ENCODE results near the gene MEN1. TPM values are rescaled to one million over a fixed set of nuclear protein-coding genes. Genes with fewer than 3 reads are reported as not detected.
A peak's percentile ranks its signal among the peaks of the same experiment; 100 is the strongest.

Gene MEN1
- total and polyA plus RNA-seq, 9 of the 15 experiments (the other 6 are each of a cell fraction or from before 2014, with no cell fraction given) = 3.4 to 57.2 (median 19.3) TPM

DNA sequence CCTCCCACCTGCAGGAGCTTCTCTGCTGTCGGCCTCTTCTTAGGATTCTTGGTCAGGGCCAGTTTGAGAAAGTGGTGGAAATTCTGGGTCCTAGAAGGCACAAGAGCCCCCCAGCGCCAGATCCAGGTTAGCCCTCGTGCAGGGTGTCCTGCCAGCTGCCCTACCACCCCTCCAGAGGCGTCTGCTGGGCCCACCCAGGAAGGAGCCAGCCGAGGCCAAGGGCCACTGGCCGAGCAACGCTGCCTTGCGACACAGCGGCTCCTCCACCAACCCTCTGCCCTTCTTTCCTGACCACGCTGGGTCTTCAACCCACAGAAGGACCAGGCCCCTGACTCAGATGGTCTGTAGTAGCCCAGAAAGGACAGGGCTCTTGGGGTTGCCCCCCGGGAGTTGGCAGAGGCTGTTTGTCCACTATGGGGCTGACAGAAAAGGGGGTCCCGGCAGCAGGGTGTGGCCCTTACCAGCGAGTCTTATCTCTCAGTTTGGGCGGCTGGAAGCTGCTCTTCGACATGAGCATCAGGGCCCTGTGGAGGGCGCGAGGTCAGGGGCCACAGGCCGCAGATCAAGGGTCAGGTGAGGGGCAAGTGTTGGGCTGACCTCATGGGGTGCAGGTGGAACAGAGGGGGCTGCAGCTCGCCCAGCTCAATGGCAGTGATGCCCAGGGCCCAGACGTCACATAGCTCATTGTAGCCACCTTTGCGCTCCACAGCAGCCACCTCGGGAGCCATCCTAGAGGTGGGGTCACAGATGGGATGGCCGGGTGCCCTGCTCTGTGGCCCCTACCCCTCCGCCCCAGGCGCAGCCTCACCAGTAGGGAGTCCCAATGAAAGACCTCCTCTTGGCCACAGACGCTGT, 9.8 kb downstream of the MEN1 start (continued):
- TF ChIP-seq ZNF551 (CRISPR knock-in tag; IDR thresholded peaks at IDR 0.05) = no peak
- TF ChIP-seq, protein P1, sequence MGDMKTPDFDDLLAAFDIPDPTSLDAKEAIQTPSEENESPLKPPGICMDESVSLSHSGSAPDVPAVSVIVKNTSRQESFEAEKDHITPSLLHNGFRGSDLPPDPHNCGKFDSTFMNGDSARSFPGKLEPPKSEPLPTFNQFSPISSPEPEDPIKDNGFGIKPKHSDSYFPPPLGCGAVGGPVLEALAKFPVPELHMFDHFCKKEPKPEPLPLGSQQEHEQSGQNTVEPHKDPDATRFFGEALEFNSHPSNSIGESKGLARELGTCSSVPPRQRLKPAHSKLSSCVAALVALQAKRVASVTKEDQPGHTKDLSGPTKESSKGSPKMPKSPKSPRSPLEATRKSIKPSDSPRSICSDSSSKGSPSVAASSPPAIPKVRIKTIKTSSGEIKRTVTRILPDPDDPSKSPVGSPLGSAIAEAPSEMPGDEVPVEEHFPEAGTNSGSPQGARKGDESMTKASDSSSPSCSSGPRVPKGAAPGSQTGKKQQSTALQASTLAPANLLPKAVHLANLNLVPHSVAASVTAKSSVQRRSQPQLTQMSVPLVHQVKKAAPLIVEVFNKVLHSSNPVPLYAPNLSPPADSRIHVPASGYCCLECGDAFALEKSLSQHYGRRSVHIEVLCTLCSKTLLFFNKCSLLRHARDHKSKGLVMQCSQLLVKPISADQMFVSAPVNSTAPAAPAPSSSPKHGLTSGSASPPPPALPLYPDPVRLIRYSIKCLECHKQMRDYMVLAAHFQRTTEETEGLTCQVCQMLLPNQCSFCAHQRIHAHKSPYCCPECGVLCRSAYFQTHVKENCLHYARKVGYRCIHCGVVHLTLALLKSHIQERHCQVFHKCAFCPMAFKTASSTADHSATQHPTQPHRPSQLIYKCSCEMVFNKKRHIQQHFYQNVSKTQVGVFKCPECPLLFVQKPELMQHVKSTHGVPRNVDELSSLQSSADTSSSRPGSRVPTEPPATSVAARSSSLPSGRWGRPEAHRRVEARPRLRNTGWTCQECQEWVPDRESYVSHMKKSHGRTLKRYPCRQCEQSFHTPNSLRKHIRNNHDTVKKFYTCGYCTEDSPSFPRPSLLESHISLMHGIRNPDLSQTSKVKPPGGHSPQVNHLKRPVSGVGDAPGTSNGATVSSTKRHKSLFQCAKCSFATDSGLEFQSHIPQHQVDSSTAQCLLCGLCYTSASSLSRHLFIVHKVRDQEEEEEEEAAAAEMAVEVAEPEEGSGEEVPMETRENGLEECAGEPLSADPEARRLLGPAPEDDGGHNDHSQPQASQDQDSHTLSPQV (IDR thresholded peaks at IDR 0.05) = peak; percentile 65; the same call in 1 of the 2 replicates
- 0 out of 2 replicates have a peak, but pooled peaks have one; percentile 21 for TF ChIP-seq MBD2 (IDR thresholded peaks at IDR 0.05; ENCODE audit: borderline replicate concordance, low read depth)
- no peak for TF ChIP-seq NFE2L1 (tag; IDR thresholded peaks at IDR 0.05; ENCODE audit: borderline replicate concordance, low read depth)
- TF ChIP-seq L3MBTL2 (IDR thresholded peaks at IDR 0.05) = peak; percentile 54; the same call in 1 of the 2 replicates
- no peak for TF ChIP-seq ZNF3 (CRISPR knock-in tag; IDR thresholded peaks at IDR 0.05)
- no peak for TF ChIP-seq TAF15 (IDR thresholded peaks at IDR 0.05; ENCODE audit: low read depth, low read length)
- TF ChIP-seq FOXA1 (IDR thresholded peaks at IDR 0.05; ENCODE audit: borderline replicate concordance) = no peak
- no peak for TF ChIP-seq CREBBP (IDR thresholded peaks at IDR 0.05; ENCODE audit: low read depth, low read length)
- TF ChIP-seq HNRNPUL1 (IDR thresholded peaks at IDR 0.05; ENCODE audit: low read length) = no peak
- no peak for TF ChIP-seq TCF7L2 (IDR thresholded peaks at IDR 0.05; ENCODE audit: low read depth, low read length)
- TF ChIP-seq LCOR (CRISPR knock-in tag; IDR thresholded peaks at IDR 0.05) = no peak
- TF ChIP-seq ZKSCAN1 (IDR thresholded peaks at IDR 0.05; ENCODE audit: low read depth, low read length) = no peak
- peak; percentile 19; the same call in 1 of the 2 replicates for TF ChIP-seq CBFA2T3 (IDR thresholded peaks at IDR 0.05)
- TF ChIP-seq, protein P2, sequence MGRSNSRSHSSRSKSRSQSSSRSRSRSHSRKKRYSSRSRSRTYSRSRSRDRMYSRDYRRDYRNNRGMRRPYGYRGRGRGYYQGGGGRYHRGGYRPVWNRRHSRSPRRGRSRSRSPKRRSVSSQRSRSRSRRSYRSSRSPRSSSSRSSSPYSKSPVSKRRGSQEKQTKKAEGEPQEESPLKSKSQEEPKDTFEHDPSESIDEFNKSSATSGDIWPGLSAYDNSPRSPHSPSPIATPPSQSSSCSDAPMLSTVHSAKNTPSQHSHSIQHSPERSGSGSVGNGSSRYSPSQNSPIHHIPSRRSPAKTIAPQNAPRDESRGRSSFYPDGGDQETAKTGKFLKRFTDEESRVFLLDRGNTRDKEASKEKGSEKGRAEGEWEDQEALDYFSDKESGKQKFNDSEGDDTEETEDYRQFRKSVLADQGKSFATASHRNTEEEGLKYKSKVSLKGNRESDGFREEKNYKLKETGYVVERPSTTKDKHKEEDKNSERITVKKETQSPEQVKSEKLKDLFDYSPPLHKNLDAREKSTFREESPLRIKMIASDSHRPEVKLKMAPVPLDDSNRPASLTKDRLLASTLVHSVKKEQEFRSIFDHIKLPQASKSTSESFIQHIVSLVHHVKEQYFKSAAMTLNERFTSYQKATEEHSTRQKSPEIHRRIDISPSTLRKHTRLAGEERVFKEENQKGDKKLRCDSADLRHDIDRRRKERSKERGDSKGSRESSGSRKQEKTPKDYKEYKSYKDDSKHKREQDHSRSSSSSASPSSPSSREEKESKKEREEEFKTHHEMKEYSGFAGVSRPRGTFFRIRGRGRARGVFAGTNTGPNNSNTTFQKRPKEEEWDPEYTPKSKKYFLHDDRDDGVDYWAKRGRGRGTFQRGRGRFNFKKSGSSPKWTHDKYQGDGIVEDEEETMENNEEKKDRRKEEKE (IDR thresholded peaks at IDR 0.05; ENCODE audit: borderline replicate concordance in 1 of 2, control insufficient read depth in 1 of 2, low read depth in 2 of 2, low read length in 1 of 2) = no peak
- no peak for TF ChIP-seq POLR2B (IDR thresholded peaks at IDR 0.05; ENCODE audit: low read depth, partially characterized antibody)
- no peak for TF ChIP-seq NR1H2 (CRISPR knock-in tag; IDR thresholded peaks at IDR 0.05)
- no peak for TF ChIP-seq ATF1 (CRISPR knock-in tag; IDR thresholded peaks at IDR 0.05)
- no peak for TF ChIP-seq ATF1 (tag; IDR thresholded peaks at IDR 0.05)
- no peak for TF ChIP-seq SOX6 (IDR thresholded peaks at IDR 0.05)
- no peak for TF ChIP-seq ILK (tag; IDR thresholded peaks at IDR 0.05; ENCODE audit: borderline replicate concordance, low read depth)
- no peak for TF ChIP-seq ATF7 (IDR thresholded peaks at IDR 0.05)
- TF ChIP-seq SMAD2 (IDR thresholded peaks at IDR 0.05; ENCODE audit: low read depth, low read length) = no peak
- peak in 1 of 2 experiments; percentile 16; a peak in 1 of 4 replicates for TF ChIP-seq KDM1A (IDR thresholded peaks at IDR 0.05)
